Dendritic cell treated with granulocyte-macrophage colony-stimulating factor and Interleukin-4, amounts not matched to agents 40 ng/mL and 50 ng/mL, for 4 days (primary cell): Measurements from ENCODE around the gene MAML2.

Experiments used
- H3K27ac Mint-ChIP-seq: one replicate; pipeline ENCODE4 v1.8.0; 2022; ENCODE audit warnings: mild to moderate bottlenecking, mixed read lengths
- H3K27me3 Mint-ChIP-seq: one replicate; pipeline ENCODE4 v1.8.0; 2022; ENCODE audit warnings: mild to moderate bottlenecking, mixed read lengths
- H3K36me3 Mint-ChIP-seq: one replicate; pipeline ENCODE4 v1.8.0; 2022; ENCODE audit warnings: low read depth, mixed read lengths
- H3K4me1 Mint-ChIP-seq: one replicate; pipeline ENCODE4 v1.8.0; 2022; ENCODE audit warnings: low read depth, mixed read lengths
- H3K4me3 Mint-ChIP-seq: one replicate; pipeline ENCODE4 v1.8.0; 2022; ENCODE audit warnings: mild to moderate bottlenecking, moderate library complexity, mixed read lengths
- H3K9me3 Mint-ChIP-seq: one replicate; pipeline ENCODE4 v1.8.0; 2022; ENCODE audit warnings: mixed read lengths
- intact Hi-C: fragments of 100-400 bp; cut with micrococcal nuclease; formaldehyde crosslinking; loops from one replicate; pipeline ENCODE4 v1.15.0; 2022

Gene MAML2

DNA sequence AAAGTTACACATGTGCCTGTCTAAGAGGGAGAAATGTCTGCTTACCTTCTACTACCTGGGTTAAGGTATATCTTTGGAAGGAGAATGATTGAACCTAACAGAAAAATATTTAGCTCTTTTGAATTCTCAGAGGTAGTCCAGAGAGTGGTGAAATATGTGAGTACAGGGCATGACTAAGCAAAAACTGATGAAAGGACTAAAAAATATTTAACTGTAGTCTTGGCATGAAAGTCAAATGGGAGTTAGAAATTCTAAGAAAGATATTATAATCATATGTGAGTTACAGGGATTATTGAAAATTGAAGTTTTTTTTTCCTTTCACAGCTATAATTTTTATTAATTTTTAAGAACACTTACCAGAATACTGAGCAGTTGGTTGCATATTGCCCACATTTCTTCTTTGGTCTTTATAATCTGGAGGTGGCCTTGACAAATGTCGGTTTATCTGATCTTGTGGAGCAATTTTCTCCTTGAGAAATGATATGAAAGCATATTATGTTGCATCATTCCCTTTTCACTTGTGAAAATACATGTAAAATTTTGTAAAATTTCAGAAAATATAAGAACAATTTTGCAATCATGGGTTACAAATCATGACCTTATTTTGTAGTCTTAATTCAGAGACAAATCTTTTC, 357.7 kb downstream of the MAML2 start:
- Mint-ChIP-seq H3K4me3 (no peak overlapping the region), H3K9me3 (no peaks in the 10 kb centered on the region), H3K27ac (no peak overlapping the region), H3K4me1 (no peaks in the 10 kb centered on the region), H3K36me3 (peaks cover 20% of the 10 kb centered on the region), H3K27me3 (no peaks in the 10 kb centered on the region)
- intact Hi-C loops = no loop called here

DNA sequence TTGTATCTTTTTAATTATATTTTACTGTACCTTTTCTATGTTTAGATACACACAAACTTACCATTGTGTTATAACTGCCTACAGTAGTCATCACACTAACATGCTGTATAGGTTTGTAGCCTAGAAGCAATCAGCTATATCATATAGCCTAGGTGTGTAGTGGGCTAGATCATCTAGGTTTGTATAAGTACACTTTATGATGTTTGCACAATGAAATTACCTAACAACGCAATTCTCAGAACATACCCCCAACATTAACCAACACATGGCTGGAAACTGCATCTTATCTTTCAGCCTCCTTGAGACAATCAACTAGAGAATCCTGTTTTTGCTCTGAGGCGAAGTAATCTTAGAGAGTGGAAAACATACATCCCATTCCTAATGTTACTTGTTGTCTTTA, 358.9 kb downstream of the MAML2 start:
- Mint-ChIP-seq H3K4me3 (no peak overlapping the region), H3K36me3 (peaks cover 29% of the 10 kb centered on the region), H3K4me1 (no peaks in the 10 kb centered on the region), H3K27me3 (no peaks in the 10 kb centered on the region), H3K9me3 (no peaks in the 10 kb centered on the region), H3K27ac (no peak overlapping the region)
- intact Hi-C loops = no loop called here

DNA sequence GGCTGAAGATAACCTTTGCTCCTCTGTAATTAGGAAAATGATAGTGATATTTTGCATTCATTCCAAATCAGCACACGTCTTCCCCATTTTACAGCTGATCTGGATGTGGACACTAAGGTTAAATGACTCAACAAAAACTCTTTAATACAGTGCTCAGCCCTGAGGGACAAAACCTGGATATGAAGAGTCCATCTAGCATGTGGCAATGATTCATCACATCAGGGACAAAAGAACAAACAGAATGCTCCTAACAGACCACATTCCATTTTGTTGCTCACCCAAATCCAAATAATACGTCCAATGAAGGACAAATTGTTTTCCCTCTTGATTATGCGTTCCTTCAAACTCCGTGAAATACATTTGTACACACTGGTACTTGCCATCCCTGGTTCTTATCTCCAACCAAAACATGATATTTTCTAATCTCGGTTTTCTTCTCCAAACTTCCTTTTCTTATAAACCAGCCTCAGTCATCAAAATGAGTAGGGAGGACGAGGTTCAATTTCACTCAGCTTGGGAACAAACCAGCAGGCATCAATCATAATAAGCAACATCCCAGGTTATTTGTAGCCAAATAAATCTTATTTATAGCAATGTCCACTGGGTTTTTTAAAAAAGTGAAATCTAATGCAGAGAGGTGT, 365.3 kb downstream of the MAML2 start:
- Mint-ChIP-seq H3K27ac (no peak overlapping the region), H3K27me3 (no peaks in the 10 kb centered on the region), H3K4me3 (no peak overlapping the region), H3K36me3 (peaks cover 25% of the 10 kb centered on the region), H3K4me1 (no peaks in the 10 kb centered on the region), H3K9me3 (no peaks in the 10 kb centered on the region)
- intact Hi-C loops = no loop called here

DNA sequence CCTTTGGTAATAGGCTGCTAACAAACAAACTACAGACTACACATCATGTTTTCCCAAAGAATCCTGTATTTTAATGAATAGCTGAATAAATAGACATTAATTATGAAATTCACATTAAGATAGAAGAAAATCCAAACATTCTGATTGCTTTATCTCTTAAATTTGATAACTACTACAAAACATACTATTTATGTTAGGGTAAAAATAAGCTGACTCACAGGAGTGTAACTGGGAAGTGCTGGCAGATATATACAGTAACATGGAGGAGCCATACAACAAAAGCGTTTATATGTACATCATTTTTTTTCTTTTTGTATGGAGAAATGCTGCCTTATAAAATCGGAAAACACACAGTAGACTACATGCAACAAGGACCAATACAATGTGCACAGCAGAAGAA, 366.4 kb downstream of the MAML2 start:
- Mint-ChIP-seq H3K27me3 (no peaks in the 10 kb centered on the region), H3K27ac (no peak overlapping the region), H3K36me3 (peaks cover 25% of the 10 kb centered on the region), H3K4me1 (no peaks in the 10 kb centered on the region), H3K4me3 (no peak overlapping the region), H3K9me3 (no peaks in the 10 kb centered on the region)
- intact Hi-C loops = no loop called here

DNA sequence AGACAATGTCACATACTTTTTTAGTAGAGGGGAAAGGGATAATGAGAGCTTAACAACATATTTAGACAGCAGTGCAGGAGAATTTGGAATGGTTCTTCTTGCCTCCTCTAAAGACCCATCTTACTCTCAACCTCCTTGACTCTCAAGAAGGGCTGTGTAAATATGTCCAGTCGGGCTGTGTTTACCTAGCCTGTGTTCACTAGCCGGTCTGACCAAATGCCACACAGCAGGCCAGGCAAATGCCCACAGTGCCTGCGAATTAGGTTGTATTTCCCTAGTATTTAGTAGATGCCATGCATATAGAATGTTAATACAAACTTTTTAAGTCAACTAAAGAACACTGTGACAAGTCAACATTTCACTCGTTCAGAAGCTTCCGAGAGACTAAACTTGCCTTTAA, 367.7 kb downstream of the MAML2 start:
- Mint-ChIP-seq H3K9me3 (no peaks in the 10 kb centered on the region), H3K4me3 (no peak overlapping the region), H3K4me1 (no peaks in the 10 kb centered on the region), H3K27me3 (no peaks in the 10 kb centered on the region), H3K27ac (no peak overlapping the region), H3K36me3 (peaks cover 15% of the 10 kb centered on the region)
- intact Hi-C loops = no loop called here

DNA sequence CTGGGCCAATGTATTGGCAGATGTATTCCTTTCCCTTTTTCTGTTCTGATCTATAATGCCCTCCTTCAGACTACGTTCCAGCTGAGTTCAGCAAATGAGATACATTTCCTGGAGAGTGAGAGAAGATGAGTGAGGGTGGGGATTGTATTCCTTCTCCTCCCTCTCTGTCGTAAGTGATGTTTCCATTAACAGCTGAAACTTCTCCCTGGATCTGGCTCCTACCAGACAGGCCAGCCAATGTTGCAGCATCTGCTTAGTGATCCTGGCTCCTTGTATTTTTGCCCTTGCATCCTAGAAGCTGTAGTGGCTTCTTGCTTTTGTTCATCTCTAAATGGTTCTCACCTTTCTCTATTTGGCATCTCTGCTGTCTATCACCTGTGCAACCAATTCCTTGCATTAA, 370.9 kb downstream of the MAML2 start:
- intact Hi-C loops = no loop called here
- no peaks in the 10 kb centered on the region for H3K4me1 Mint-ChIP-seq
- H3K9me3 Mint-ChIP-seq = no peaks in the 10 kb centered on the region
- H3K27me3 Mint-ChIP-seq = no peaks in the 10 kb centered on the region
- no peaks in the 10 kb centered on the region for H3K36me3 Mint-ChIP-seq
- no peak overlapping the region for H3K27ac Mint-ChIP-seq
- H3K4me3 Mint-ChIP-seq = no peak overlapping the region

DNA sequence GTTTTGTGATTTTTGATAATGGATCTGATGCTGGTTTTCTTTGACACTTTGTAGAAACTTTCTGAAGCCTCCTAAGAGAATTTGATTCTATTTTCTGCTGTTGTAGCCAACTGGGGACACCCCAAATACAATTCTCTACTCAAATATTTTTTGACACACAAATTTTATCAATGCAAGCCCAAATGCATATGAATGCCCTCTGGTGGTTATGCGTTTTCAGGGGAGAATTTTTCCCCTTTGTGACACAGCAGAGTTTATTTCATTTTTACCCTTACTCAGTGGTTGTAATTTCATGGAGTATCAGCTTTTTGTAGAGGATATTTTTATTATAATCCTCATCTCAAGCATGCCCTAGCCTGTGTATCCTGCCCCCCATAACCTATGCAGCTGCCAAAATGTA, 374.4 kb downstream of the MAML2 start:
- no peaks in the 10 kb centered on the region for H3K9me3 Mint-ChIP-seq
- no peak overlapping the region for H3K4me3 Mint-ChIP-seq
- intact Hi-C loops = no loop called here
- no peak overlapping the region for H3K27ac Mint-ChIP-seq
- H3K27me3 Mint-ChIP-seq = no peaks in the 10 kb centered on the region
- H3K36me3 Mint-ChIP-seq = no peaks in the 10 kb centered on the region
- no peaks in the 10 kb centered on the region for H3K4me1 Mint-ChIP-seq

DNA sequence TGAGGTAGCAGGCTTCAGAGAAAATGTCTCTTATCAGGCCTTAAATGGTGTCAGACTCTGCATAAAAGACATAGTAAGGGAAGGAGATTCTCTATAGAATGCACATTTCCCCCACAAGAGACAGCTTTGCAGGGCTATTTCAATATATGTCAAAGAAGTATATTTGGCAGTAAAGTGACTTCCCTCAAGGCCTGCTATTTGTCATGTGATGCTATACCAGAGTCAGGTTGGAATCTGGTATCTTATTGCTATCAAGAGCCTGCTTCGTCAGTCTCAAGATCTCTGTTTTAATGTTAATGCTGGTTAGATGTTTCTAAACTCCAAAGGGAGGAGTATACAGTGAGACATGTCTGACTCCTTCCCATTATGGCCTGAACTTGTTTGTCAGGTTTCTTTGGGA, 378.7 kb downstream of the MAML2 start:
- Mint-ChIP-seq H3K4me1 (no peaks in the 10 kb centered on the region), H3K9me3 (no peaks in the 10 kb centered on the region), H3K4me3 (no peak overlapping the region), H3K27ac (no peak overlapping the region), H3K27me3 (no peaks in the 10 kb centered on the region), H3K36me3 (no peaks in the 10 kb centered on the region)
- intact Hi-C loops = no loop called here

DNA sequence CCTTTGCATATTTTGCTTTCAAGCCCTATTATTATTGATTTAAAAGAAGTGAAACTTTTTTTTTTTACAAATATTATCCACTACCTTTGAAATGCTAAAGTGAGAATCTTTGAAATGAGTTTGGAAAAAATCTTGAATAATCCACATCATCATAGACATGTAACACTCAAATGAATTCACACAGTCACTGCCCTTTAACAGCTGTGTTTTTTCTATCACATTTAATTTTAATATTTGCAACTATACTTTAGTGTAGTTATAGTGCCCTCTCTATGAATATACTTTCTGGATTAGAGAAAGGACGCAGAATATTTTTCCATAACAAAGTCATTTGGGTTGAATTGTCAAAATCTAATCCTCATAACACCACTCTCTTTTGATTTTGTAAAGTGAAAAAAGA, 381.2 kb downstream of the MAML2 start:
- Mint-ChIP-seq H3K27me3 (no peaks in the 10 kb centered on the region), H3K36me3 (no peaks in the 10 kb centered on the region), H3K9me3 (no peaks in the 10 kb centered on the region), H3K27ac (no peak overlapping the region), H3K4me1 (no peaks in the 10 kb centered on the region), H3K4me3 (no peak overlapping the region)
- intact Hi-C loops = no loop called here

DNA sequence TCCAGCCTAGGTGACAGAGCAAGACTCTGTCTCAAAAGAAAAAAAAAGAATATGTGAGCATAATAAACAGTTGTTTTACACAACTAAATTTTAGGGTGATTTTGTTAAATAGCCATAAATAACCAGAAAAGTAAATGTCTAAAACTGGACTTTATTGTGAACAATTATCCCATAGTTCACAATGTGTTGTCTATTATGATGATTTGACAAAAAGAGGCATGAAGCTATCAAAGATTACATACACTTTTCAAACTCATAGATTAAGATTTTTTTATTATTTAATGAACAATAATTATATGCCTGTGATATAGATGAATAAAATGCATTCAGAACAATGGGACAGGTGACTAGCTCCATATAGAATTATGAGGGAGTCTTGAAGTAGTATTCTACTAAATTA, 392.1 kb downstream of the MAML2 start:
- H3K4me1 Mint-ChIP-seq = no peaks in the 10 kb centered on the region
- peaks cover 14% of the 10 kb centered on the region for H3K9me3 Mint-ChIP-seq
- intact Hi-C loops = no loop called here
- no peak overlapping the region for H3K4me3 Mint-ChIP-seq
- no peaks in the 10 kb centered on the region for H3K36me3 Mint-ChIP-seq
- H3K27me3 Mint-ChIP-seq = no peaks in the 10 kb centered on the region
- H3K27ac Mint-ChIP-seq = no peak overlapping the region

DNA sequence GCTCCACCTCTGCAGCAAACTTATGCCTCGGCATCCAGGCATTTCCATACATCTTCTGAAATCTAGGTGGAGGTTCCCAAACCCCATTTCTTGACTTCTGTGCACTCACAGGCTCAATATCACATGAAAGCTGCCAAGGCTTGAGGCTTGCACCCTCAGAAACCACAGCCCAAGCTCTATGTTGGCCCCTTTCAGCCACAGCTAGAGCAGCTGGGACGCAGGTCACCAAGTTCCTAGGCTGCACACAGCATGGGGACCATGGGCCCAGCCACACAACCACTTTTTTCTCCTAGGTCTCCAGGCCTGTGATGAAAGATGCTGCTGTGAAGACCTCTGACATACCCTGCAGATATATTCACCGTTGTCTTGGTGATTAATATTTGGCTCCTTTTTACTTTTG, 394.4 kb downstream of the MAML2 start:
- H3K36me3 Mint-ChIP-seq = no peaks in the 10 kb centered on the region
- H3K9me3 Mint-ChIP-seq = peaks cover 26% of the 10 kb centered on the region
- intact Hi-C loops = no loop called here
- no peak overlapping the region for H3K4me3 Mint-ChIP-seq
- H3K4me1 Mint-ChIP-seq = no peaks in the 10 kb centered on the region
- no peak overlapping the region for H3K27ac Mint-ChIP-seq
- no peaks in the 10 kb centered on the region for H3K27me3 Mint-ChIP-seq

DNA sequence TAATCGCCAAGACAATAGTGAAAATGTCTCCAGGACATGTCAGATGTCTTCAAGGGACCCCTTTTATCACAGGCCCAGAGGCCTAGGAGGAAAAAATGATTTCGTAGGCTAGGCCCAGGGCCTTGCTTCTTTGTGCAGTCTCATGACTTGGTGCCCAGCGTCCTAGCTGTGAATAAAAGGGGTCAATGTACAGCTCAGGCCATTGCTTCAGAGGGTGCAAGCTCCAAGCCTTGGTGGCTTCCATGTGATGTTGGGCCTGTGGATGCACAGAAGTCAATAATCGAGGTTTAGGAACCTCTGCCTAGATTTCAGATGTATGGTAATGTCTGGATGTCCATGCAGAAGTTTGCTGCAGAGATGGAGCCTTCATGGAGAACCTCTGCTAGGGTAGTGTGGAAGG, 398.4 kb downstream of the MAML2 start:
- intact Hi-C loops = no loop called here
- H3K4me3 Mint-ChIP-seq = no peak overlapping the region
- H3K9me3 Mint-ChIP-seq = peaks cover 26% of the 10 kb centered on the region
- no peaks in the 10 kb centered on the region for H3K36me3 Mint-ChIP-seq
- H3K4me1 Mint-ChIP-seq = no peaks in the 10 kb centered on the region
- H3K27me3 Mint-ChIP-seq = no peaks in the 10 kb centered on the region
- H3K27ac Mint-ChIP-seq = no peak overlapping the region

DNA sequence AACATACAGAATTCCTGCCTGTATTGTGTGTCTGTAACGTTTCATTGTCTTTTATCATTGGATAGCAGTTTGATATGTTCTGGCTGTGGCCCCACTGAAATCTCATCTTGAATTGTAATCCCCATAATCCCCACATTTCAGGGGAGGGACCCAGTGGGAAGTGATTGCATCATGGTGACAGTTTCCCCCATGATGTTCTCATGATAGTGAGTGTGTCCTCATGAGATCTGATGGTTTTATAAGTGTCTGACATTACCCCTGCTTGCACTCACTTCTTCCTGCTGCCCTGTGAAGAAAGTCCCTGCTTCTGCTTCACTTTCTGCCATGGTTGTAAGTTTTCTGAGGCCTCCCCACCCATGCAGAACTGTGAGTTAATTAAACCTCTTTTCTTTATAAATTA, 399.4 kb downstream of the MAML2 start:
- Mint-ChIP-seq H3K27ac (no peak overlapping the region), H3K4me1 (no peaks in the 10 kb centered on the region), H3K27me3 (no peaks in the 10 kb centered on the region), H3K4me3 (no peak overlapping the region), H3K9me3 (peaks cover 26% of the 10 kb centered on the region), H3K36me3 (no peaks in the 10 kb centered on the region)
- intact Hi-C loops = no loop called here

DNA sequence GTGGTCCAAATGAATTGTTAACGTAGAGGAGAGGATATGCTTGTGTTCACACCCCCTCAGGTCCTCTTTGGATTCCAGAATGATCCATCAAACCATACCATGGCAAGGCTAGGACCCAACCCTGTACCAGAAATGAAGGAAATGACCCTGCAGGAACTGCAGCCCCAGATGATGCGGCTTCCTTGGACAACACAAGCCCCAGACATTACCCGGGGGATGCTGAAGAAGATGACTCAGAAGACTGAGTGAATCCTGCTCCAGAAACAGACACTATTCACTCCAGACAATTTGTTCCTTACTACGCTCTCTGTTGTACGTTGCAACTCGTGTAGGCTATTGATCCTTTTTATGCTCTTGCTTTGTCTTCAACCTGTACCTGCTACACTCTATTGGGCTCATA, 403.9 kb downstream of the MAML2 start:
- Mint-ChIP-seq H3K4me1 (no peaks in the 10 kb centered on the region), H3K27ac (no peak overlapping the region), H3K27me3 (no peaks in the 10 kb centered on the region), H3K4me3 (no peak overlapping the region), H3K9me3 (peaks cover 2% of the 10 kb centered on the region), H3K36me3 (no peaks in the 10 kb centered on the region)
- intact Hi-C loops = no loop called here

DNA sequence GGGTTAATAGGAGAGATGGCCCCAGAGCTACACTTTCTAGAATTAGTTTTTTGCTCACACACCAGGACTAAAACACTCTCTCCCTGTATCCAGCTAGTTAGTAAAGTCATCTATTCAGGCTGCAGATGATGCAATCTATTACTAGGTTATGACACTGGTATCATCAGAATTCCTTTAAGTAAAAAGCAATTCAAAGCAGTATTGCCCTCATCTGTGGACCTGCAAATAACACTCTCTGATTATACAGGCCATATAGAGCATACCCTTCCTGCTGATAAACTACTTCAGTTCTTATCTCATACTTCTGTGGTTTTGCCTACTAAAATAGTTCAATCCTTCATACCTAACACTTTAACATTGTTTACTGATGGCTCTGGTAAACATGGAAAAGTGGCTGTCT, 405.6 kb downstream of the MAML2 start:
- Mint-ChIP-seq H3K4me3 (no peak overlapping the region), H3K27me3 (no peaks in the 10 kb centered on the region), H3K27ac (no peak overlapping the region), H3K36me3 (no peaks in the 10 kb centered on the region), H3K4me1 (no peaks in the 10 kb centered on the region), H3K9me3 (no peaks in the 10 kb centered on the region)
- intact Hi-C loops = no loop called here
